Activated T-cell treated with anti-CD3 and anti-CD28 coated beads, Interleukin-2, amount 50 U/mL, for 72 hours (primary cell): Measurements from ENCODE around the gene C11orf86. TPM values are rescaled to one million over a fixed set of nuclear protein-coding genes. Genes with fewer than 3 reads are reported as not detected.
A peak's percentile ranks its signal among the peaks of the same experiment; 100 is the strongest.

ENCODE experiments used
- ATAC-seq, 2 donors: fragments of 150-1000 bp; cut with Tn5 transposase; replicated peaks in 1 of 2; 2 replicates each; pipeline ENCODE4 v1.10.0; 2021; ENCODE audit warnings: moderate library complexity in 2 of 2, mild to moderate bottlenecking in 1 of 2
- DNase-seq, 2 donors: peaks; one replicate each; pipeline ENCODE4 v3.0.0; 2021 to 2022; ENCODE audit warnings: mixed read lengths in 1 of 2
- H3K27ac Mint-ChIP-seq: one replicate; pipeline ENCODE4 v1.8.0; 2022; ENCODE audit warnings: mild to moderate bottlenecking, moderate library complexity, mixed read lengths
- H3K27me3 Mint-ChIP-seq: one replicate; pipeline ENCODE4 v1.8.0; 2022; ENCODE audit warnings: low read depth, mixed read lengths
- H3K36me3 Mint-ChIP-seq, 2 donors: one replicate each; pipeline ENCODE4 v1.8.0; 2022; ENCODE audit warnings: mixed read lengths in 2 of 2, mild to moderate bottlenecking in 1 of 2; ENCODE audit not compliant: insufficient read depth in 2 of 2
- H3K4me1 Mint-ChIP-seq: one replicate; pipeline ENCODE4 v1.8.0; 2022; ENCODE audit warnings: low read depth, mixed read lengths
- H3K4me3 Mint-ChIP-seq, 2 donors: one replicate each; pipeline ENCODE4 v1.8.0; 2022; ENCODE audit warnings: mild to moderate bottlenecking in 2 of 2, mixed read lengths in 2 of 2, moderate library complexity in 2 of 2
- H3K9me3 Mint-ChIP-seq, 2 donors: one replicate each; pipeline ENCODE4 v1.8.0; 2022; ENCODE audit warnings: mixed read lengths in 2 of 2
- total RNA-seq, 2 donors: library from RNA; stranded (reverse); gene quantifications; one replicate each; pipeline ENCODE4 v1.2.3, GENCODE V29; 2022

The C11orf86 gene
- total RNA-seq, 2 donors from 2014 or later: not detected

DNA sequence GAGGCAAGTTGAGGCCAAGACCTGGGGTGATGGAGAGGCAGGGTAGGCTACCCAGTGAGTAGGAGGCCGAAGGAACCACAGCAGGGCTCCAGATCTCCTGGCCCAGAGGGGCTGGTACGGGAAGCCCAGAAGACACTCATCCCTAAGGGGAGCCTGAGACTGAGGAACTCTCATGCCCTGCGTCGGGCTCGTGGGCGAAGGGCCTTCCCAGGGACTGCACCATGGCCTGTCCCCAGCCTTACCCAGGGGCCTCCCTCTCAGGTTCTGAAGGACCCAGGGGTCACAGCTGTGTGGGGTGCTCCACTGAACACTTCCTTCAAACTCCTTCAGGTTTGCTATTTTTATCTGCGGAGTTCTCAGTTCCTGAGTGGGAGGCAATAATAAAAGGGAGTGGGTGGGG, 32.0 kb downstream of the C11orf86 start:
- Mint-ChIP-seq H3K9me3 (peaks cover 0 to 2% of the 10 kb centered on the region in 2 donors), H3K36me3 (no peaks in the 10 kb centered on the region), H3K27ac (no peak overlapping the region), H3K4me1 (peaks cover 7% of the 10 kb centered on the region), H3K4me3 (no peak overlapping the region), H3K27me3 (no peaks in the 10 kb centered on the region)
- no peak for DNase-seq
- ATAC-seq: no peak

DNA sequence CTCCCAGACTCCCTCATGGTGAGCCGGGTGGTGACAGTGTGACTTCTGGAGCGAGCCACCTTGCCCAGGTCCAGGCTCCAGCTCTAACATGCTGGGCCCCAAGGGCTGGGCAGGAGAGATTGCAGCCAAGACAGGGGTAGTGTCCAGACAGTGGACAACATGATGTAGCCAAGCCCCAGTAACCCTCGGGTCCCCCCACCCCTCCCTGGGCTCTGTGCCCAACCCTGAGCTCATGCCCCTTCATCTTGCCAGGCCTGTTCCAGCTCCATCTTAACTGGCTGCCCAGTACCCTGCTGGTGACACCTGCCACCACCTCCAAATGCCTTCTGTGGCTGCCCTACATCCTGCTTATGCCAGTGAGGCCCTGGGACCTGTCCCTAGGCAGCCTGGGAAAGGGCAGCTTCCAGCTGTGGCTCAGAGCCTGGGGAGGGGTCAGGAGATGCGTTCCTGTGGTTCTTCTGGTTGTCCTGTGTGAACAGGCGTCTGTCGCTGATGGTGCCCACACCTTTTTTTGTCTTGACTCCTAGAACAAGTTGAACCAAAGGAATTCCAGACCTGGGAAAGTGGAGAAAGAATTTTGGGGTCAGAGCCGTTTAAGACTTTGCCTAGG, 35.3 kb downstream of the C11orf86 start:
- Mint-ChIP-seq H3K36me3 (no peaks in the 10 kb centered on the region), H3K9me3 (peaks cover 0 to 2% of the 10 kb centered on the region in 2 donors), H3K27me3 (peaks cover under 1% of the 10 kb centered on the region), H3K27ac (no peak overlapping the region), H3K4me1 (peaks cover 7% of the 10 kb centered on the region), H3K4me3 (no peak overlapping the region)
- no peak for ATAC-seq
- DNase-seq: no peak

DNA sequence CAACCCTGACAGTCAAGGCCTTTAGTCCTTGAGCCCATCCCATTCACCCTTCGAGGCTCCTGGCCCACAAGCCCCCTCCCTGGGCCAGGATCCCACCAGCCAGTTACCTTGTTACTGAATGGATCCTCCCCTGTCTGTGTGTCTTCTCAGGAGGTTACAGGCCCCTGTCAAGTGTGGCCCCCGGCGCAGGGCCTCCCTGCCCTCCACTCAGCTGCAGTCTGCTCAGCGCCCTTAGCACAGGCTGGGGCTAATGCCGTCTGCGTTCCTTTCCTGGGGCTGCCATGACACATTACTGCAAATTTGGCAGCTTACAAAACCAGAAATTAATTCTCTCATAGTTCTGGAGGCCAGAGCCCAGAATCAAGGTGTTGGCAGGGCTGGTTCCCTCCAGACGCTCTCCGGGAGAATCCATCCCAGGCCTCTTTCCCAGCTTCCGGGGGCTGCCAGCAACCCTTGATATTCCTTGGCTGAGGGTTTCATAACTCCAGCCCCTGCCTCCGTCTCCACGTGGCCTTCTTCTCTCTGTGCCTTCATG, 38.5 kb downstream of the C11orf86 start:
- DNase-seq: no peak
- Mint-ChIP-seq H3K4me1 (no peaks in the 10 kb centered on the region), H3K9me3 (peaks cover 0 to under 1% of the 10 kb centered on the region in 2 donors), H3K27me3 (peaks cover 6% of the 10 kb centered on the region), H3K27ac (no peak overlapping the region), H3K36me3 (peaks cover 0 to 3% of the 10 kb centered on the region in 2 donors), H3K4me3 (no peak overlapping the region)
- no peak for ATAC-seq

DNA sequence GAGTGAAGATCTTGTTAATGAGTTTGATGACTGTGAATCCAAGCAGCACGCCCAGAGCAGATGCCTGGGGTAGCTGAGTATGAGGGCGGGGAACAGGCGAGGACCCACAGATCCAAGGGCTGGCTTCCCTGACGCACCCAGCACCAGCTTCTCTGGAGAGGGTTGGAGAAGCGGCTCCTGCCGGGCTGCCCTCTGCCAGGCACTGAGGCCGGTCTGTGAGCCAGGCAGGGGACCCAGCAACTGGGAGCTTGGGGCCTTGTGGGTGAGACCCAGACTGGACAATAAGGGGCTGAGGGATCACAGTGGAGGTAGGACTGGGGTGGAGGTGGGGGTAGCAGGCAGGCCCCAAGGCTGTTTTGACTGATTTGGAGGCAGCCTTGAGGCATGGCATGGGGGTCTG, 39.2 kb downstream of the C11orf86 start:
- Mint-ChIP-seq H3K4me1 (no peaks in the 10 kb centered on the region), H3K27ac (no peak overlapping the region), H3K4me3 (no peak overlapping the region), H3K27me3 (peaks cover 6% of the 10 kb centered on the region), H3K36me3 (peaks cover 2 to 7% of the 10 kb centered on the region in 2 donors), H3K9me3 (peaks cover 0 to 4% of the 10 kb centered on the region in 2 donors)
- ATAC-seq (no peak), DNase-seq (no peak)

DNA sequence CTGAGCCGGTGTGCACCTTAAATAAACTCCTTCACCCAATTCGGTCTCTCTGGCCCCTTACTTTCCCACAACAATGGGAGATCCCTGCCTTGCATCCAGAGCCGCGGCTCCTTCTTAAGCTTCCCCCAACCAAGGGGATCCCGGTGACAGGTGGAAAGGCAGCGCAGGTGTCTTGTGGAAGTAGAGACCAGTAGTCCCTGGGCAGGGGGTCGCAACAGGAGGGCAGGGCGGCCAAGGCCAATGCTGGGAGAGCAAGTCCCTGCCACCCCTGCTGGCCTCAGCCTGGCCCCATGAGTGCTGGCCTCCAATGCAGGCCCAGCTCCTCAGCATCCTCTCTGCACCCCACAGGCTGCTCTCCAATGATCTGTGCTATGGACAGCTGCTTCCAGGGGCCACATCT, 39.9 kb downstream of the C11orf86 start:
- DNase-seq (no peak), ATAC-seq (no peak)
- H3K27ac Mint-ChIP-seq: no peak overlapping the region
- no peaks in the 10 kb centered on the region for H3K4me1 Mint-ChIP-seq
- peaks cover 6% of the 10 kb centered on the region for H3K27me3 Mint-ChIP-seq
- peaks cover 2 to 7% of the 10 kb centered on the region in 2 donors for H3K36me3 Mint-ChIP-seq
- peaks cover 0 to 4% of the 10 kb centered on the region in 2 donors for H3K9me3 Mint-ChIP-seq
- no peak overlapping the region for H3K4me3 Mint-ChIP-seq

DNA sequence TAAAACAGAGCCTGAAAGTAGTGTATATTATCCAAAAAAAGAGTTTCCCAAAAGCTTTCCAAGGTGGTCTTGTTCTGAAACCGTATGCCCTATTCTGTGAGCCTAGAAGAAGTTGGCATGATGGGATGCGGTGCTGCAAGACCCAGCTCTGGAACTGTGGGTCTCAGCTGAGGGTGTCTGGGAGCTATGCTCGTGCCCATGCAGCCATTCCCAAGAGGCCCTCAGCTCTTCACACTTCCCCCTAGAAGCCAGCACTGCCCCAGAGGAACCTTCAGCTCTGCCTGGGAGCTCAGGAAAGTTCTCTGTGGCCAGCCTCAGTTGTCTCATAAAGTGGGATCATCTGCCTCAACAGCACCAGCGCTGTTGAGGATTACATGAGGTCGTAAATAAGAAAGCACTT, 41.4 kb downstream of the C11orf86 start:
- DNase-seq (no peak), ATAC-seq (no peak)
- Mint-ChIP-seq H3K27ac (no peak overlapping the region), H3K4me1 (peaks cover 9% of the 10 kb centered on the region), H3K4me3 (no peak overlapping the region), H3K27me3 (peaks cover 15% of the 10 kb centered on the region), H3K36me3 (peaks cover 2 to 7% of the 10 kb centered on the region in 2 donors), H3K9me3 (peaks cover 0 to 4% of the 10 kb centered on the region in 2 donors)

DNA sequence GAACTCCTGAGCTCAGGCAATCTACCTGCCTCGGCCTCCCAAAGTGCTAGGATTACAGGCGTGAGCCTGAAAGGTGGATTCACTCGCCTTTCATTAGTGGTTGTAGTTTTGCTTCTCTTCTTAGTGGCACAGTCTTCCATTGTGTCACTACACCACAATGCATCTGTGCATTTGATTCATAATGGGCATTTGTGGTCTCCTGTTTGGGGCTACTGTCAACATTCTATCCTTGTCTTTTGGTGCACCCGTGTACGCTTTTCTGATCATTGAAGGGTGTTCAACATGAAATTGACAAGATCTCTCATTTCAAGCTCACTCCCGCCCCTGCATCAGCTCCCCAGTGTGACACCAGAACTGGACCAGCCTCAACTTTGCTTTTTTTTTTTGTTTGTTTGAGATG, 45.8 kb downstream of the C11orf86 start:
- ATAC-seq: peak; percentile 63 to 67
- DNase-seq: peak; percentile 18 to 21
- H3K4me3 Mint-ChIP-seq: no peak overlapping the region
- H3K36me3 Mint-ChIP-seq: peaks cover 4 to 9% of the 10 kb centered on the region in 2 donors
- H3K27me3 Mint-ChIP-seq: peaks cover 42% of the 10 kb centered on the region
- H3K9me3 Mint-ChIP-seq: peaks cover 0 to 4% of the 10 kb centered on the region in 2 donors
- no peak overlapping the region for H3K27ac Mint-ChIP-seq
- peaks cover 42% of the 10 kb centered on the region for H3K4me1 Mint-ChIP-seq

DNA sequence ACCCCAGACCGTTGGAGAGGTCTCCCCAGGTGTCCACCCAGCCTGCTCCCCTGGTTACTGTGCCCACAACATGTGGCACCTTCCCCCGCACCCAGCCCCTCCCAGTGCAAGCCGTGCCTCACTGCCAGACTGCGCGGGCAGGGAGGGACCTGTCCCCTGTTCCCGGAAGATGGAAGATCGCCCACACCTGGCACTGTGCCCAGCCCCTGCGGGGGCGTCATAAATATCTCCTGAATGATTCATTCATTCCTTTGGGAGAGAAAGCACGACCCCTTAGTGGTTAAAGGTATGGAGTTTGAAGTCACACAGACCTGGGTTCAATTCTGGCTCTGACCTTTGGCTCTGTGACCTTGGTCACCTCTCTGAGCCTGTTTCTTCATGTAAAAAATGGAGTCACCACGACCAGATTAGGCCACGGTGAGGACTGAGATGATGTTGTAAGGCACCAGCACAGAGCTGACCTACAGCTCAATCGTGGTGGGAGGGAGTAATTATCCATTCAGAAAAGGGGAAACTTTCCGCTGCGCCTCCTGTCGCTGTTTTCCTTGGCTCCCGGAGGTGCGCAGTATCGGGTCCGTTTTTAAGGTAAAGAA, 47.3 kb downstream of the C11orf86 start:
- no peak for DNase-seq
- Mint-ChIP-seq H3K9me3 (peaks cover 0 to 4% of the 10 kb centered on the region in 2 donors), H3K36me3 (peaks cover 4 to 9% of the 10 kb centered on the region in 2 donors), H3K27me3 (peaks cover 49% of the 10 kb centered on the region), H3K4me1 (peaks cover 42% of the 10 kb centered on the region), H3K4me3 (peak overlapping the region; percentile 59), H3K27ac (no peak overlapping the region)
- ATAC-seq: no peak

DNA sequence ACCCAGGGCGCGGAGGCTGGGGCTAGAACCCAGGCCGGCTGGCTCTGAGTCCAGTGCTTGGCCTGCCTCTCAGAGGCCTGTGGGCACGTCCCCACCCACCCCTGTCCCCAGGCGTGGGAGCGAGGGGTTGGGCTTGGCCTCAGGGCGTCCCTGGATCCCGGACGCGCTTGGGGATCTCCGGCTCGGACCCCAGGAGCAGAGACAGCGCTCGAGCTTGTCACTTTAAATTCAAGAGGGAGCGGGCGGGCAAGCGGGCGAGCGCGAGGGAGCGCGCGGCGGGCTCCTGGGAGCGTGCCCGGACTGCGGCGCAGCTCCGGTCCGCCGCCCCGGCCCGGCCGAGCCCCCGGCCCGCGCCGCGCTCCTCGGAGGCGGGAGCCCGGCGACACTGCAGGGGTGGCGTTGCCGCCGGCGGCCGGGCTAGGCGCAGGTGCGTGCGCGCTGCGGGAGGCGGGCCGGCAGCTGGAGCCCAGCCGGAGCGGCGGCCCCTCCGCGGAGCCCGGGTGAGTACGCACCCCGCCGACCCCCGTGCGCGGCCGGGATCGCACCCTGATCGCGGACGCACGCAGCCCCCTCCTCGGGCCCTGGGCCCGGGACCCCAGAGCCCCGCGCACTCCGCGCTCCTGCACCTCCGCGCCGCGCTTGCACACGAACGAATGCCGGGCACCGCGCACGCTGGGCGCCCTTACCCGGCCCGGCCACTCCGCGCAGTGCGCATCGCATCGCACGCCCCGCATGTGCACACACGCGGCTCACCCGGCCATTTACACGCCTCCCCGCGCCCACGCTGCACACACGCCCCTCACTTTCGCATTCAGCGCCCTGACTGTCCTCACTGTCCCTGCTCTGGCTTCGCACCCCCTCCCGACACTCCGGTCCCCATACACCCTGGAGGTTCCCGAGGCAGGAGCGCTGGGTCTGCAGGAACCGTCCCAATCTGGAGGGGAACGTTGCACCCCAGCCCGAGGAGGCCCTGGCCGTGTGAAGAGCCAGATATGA, 48.2 kb downstream of the C11orf86 start, which contains the start of gene SYT12:
SYT12 (plus strand) TSS at position 174 of the 996 bp plus-strand sequence. CDS start 7,011 bp downstream, outside the sequence.
- H3K27me3 Mint-ChIP-seq: peaks cover 49% of the 10 kb centered on the region
- peak; percentile 24 to 30 for ATAC-seq
- H3K27ac Mint-ChIP-seq: no peak within 1 kb of the TSS
- H3K4me3 Mint-ChIP-seq: peak within 1 kb of the TSS; percentile 76 to 89
- H3K36me3 Mint-ChIP-seq: peaks cover 4 to 9% of the 10 kb centered on the region in 2 donors
- peak; percentile 25 to 27 for DNase-seq
- H3K9me3 Mint-ChIP-seq: peaks cover 0 to 4% of the 10 kb centered on the region in 2 donors
- H3K4me1 Mint-ChIP-seq: peaks cover 42% of the 10 kb centered on the region

DNA sequence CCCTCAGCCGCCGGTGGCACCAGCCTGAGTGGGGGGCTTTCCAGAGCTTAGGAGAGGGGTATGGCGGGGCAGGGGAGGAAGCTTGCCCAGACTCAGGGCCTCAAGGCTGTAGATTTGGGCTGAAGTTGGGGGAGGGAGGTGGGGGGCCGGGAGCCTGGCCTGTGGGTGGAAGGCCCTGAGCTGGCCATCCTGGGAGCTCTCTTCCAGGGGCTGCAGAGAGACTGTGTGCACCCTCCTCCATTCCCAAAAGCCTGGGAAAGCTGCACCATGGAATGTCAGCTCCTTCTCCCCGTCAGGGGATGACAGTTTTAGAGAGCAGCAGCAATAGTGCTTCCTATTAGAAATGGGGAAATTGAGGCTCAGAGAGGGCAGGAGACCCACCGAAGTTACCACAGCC, 48.9 kb downstream of the C11orf86 start:
- H3K27me3 Mint-ChIP-seq: peaks cover 51% of the 10 kb centered on the region
- no peak overlapping the region for H3K27ac Mint-ChIP-seq
- H3K36me3 Mint-ChIP-seq: peaks cover 2% of the 10 kb centered on the region in 2 donors
- H3K9me3 Mint-ChIP-seq: no peaks in the 10 kb centered on the region
- ATAC-seq (no peak), DNase-seq (no peak)
- peaks cover 42% of the 10 kb centered on the region for H3K4me1 Mint-ChIP-seq
- H3K4me3 Mint-ChIP-seq: peak overlapping the region; percentile 76 to 89

DNA sequence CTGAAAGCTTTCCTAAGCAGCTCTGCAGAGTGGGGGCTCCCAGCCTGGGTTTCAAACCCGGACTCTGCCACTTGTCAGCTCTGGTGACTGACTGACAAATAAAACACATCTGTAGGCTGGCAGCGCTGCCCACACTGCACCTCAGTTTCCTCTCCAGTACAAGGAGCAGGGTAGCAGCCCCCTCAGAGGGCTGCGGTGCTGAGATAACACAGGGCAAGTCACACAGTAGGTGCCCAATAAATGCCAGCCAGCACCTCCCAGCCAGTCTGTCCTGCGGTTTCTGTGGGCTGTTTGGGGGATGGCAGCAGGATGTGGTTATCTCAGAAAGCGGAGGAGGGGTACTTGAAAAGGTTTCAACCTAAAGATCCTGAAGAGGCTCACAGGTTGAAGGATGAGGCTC, 49.3 kb downstream of the C11orf86 start:
- H3K36me3 Mint-ChIP-seq: peaks cover 1 to 2% of the 10 kb centered on the region in 2 donors
- DNase-seq (peak; percentile 65 to 67), ATAC-seq (peak; percentile 68 to 77)
- peaks cover 56% of the 10 kb centered on the region for H3K27me3 Mint-ChIP-seq
- H3K27ac Mint-ChIP-seq: no peak overlapping the region
- no peaks in the 10 kb centered on the region for H3K9me3 Mint-ChIP-seq
- H3K4me1 Mint-ChIP-seq: peaks cover 42% of the 10 kb centered on the region
- peak overlapping the region; percentile 76 to 89 for H3K4me3 Mint-ChIP-seq

DNA sequence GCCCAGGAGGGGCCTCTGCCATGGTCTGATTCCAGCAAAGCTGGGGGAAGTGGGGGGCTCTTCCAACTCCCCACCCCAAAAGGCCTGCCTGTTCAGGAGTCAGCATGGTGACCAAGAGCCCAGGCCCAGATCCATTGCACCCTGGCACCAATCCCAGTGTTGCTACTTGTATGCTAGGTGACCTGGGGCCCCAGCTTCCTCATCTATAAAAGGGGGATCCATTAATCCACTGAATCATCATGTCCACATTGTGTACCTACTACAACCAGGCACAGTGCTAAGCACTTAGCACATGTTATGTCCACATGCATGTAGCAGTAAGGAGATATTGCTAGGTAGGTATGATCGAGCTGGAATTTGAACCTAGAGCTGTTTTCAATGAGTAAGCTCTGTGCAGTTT, 49.9 kb downstream of the C11orf86 start:
- ATAC-seq (no peak), DNase-seq (no peak)
- Mint-ChIP-seq H3K4me3 (peak overlapping the region in 1 of 2 donors; percentile 57), H3K9me3 (no peaks in the 10 kb centered on the region), H3K36me3 (peaks cover 1 to 2% of the 10 kb centered on the region in 2 donors), H3K4me1 (peaks cover 42% of the 10 kb centered on the region), H3K27ac (no peak overlapping the region), H3K27me3 (peaks cover 57% of the 10 kb centered on the region)
